Mesodermal cell (in vitro differentiated cells): ENCODE data around the gene DNAH10.

Source experiments
- H3K27ac ChIP-seq: 2 replicates; pipeline ENCODE4 v1.7.0; 2013; ENCODE audit warnings: mild to moderate bottlenecking, low read depth, low read length, moderate library complexity; ENCODE audit not compliant: severe bottlenecking
- H3K36me3 ChIP-seq: 2 replicates; pipeline ENCODE4 v1.7.1; 2013; ENCODE audit warnings: mild to moderate bottlenecking, low read length, moderate library complexity; ENCODE audit not compliant: control insufficient read depth, insufficient read depth
- H3K4me1 ChIP-seq: one replicate; pipeline ENCODE4 v1.7.1; 2013; ENCODE audit warnings: mild to moderate bottlenecking, low read length; ENCODE audit not compliant: insufficient read depth, control insufficient read depth, poor library complexity, severe bottlenecking
- H3K4me3 ChIP-seq: 2 replicates; pipeline ENCODE4 v1.7.0; 2013; ENCODE audit warnings: low read length, control low read depth, mild to moderate bottlenecking; ENCODE audit not compliant: insufficient read depth, poor library complexity, severe bottlenecking; ENCODE audit errors: extremely low read depth
- H3K9me3 ChIP-seq: 2 replicates; pipeline ENCODE4 v1.7.1; 2013; ENCODE audit warnings: mild to moderate bottlenecking, low read length, moderate library complexity; ENCODE audit not compliant: control insufficient read depth
- WGBS, 2 experiments: methylation state at CpG; one replicate each; pipeline ENCODE4 v1.1.5; 2013; ENCODE audit warnings: missing lambda C conversion rate in 2 of 2; ENCODE audit not compliant: insufficient coverage in 2 of 2; 5-methylcytosine and 5-hydroxymethylcytosine counted together

Gene DNAH10

DNA sequence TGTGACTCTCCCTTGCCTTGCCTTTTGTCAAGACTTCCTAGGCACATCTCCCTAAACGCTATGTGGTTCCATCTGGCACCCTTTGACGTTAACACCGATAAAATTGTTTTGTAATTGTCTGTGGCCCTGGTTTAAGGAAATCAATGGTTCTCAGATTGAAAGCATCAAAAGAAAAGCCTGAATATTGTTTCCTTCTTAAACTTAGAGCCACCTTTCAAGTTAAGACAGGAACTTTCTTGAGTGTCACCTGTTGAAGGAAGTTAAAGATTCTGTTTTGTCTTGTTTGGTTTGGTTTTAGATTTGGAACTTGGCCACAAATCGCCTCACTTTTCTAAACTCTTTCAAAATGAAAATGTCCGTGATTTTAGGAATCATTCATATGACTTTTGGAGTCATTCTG is 14.8 kb upstream of the DNAH10 start:
- H3K36me3 ChIP-seq: peaks cover 92% of the 10 kb centered on the region
- 87% methylated on average over 3 of the region's 5 CpGs; no CpG with 5 or more reads in 1 of the 2 experiments for WGBS, 2 experiments
- H3K4me3 ChIP-seq: no peak overlapping the region
- no peaks in the 10 kb centered on the region for H3K9me3 ChIP-seq
- H3K4me1 ChIP-seq: no peaks in the 10 kb centered on the region
- no peak overlapping the region for H3K27ac ChIP-seq

DNA sequence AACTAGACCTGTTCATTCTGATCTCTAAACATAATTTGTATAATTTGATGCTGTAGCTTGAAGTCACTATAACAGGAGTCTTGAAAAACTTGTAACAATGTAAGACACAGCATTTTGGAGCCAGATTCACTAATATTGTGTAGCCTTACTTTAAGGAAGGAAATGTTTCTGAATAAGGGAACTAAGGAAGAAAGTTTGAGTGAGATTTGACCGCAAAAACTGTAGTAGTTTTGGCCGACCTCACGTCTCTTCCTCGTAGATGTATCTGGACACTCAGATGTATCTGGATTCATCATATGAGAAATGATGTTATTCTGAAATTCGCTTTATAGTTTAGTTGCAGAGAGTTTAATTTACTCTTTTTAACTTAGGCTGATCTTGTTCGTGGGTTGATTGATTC is 13.9 kb upstream of the DNAH10 start:
- Histone ChIP-seq H3K4me3 (no peak overlapping the region), H3K36me3 (peaks cover 92% of the 10 kb centered on the region), H3K27ac (no peak overlapping the region), H3K9me3 (no peaks in the 10 kb centered on the region), H3K4me1 (no peaks in the 10 kb centered on the region)
- WGBS, 2 experiments: 98 to 100% methylated on average over 5 of the region's 6 CpGs

- no peak overlapping the region for H3K27ac ChIP-seq
- H3K9me3 ChIP-seq: no peaks in the 10 kb centered on the region
- no peaks in the 10 kb centered on the region for H3K4me1 ChIP-seq
- H3K4me3 ChIP-seq: no peak overlapping the region
- WGBS, 2 experiments: 96 to 98% methylated on average over 3 to 4 of the region's 4 CpGs
- H3K36me3 ChIP-seq: peaks cover 93% of the 10 kb centered on the region
Observed at GRCh38 chr12:123748661-123749060, 13.4 kb upstream of the DNAH10 start.

DNA sequence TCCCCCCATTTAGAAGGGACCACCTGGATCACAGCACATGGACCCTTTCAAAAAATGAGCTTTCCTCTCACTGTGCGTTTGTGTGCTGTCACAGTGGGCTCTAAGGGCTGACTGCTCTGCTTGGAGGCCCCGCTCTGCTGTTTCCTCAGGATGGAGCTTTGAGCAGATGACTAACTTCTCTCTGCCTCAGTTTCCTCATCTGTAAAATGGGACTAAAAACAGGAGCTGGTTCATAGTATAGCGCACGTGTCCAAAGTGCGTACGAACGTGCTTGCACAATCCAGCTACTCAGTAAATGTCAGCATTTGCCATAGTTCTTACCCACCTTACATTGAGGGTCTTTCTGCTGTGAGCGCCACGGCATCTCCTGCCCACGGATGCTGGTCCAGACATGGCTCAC is 12.7 kb upstream of the DNAH10 start:
- no peak overlapping the region for H3K27ac ChIP-seq
- H3K9me3 ChIP-seq: no peaks in the 10 kb centered on the region
- H3K36me3 ChIP-seq: peaks cover 93% of the 10 kb centered on the region
- H3K4me1 ChIP-seq: no peaks in the 10 kb centered on the region
- no peak overlapping the region for H3K4me3 ChIP-seq
- 94 to 97% methylated on average over 10 of the region's 10 CpGs for WGBS, 2 experiments

- Histone ChIP-seq H3K27ac (no peak overlapping the region), H3K36me3 (peaks cover 92% of the 10 kb centered on the region), H3K4me1 (no peaks in the 10 kb centered on the region), H3K9me3 (no peaks in the 10 kb centered on the region), H3K4me3 (no peak overlapping the region)
- 97 to 100% methylated on average over 4 to 5 of the region's 8 CpGs for WGBS, 2 experiments
Observed at GRCh38 chr12:123750159-123750656, 11.9 kb upstream of the DNAH10 start.

- Histone ChIP-seq H3K4me1 (no peaks in the 10 kb centered on the region), H3K36me3 (peaks cover 88% of the 10 kb centered on the region)
- WGBS, 2 experiments: 92 to 100% methylated on average over 2 of the region's 3 CpGs
Observed at GRCh38 chr12:123752046-123752445, 10.1 kb upstream of the DNAH10 start.

DNA sequence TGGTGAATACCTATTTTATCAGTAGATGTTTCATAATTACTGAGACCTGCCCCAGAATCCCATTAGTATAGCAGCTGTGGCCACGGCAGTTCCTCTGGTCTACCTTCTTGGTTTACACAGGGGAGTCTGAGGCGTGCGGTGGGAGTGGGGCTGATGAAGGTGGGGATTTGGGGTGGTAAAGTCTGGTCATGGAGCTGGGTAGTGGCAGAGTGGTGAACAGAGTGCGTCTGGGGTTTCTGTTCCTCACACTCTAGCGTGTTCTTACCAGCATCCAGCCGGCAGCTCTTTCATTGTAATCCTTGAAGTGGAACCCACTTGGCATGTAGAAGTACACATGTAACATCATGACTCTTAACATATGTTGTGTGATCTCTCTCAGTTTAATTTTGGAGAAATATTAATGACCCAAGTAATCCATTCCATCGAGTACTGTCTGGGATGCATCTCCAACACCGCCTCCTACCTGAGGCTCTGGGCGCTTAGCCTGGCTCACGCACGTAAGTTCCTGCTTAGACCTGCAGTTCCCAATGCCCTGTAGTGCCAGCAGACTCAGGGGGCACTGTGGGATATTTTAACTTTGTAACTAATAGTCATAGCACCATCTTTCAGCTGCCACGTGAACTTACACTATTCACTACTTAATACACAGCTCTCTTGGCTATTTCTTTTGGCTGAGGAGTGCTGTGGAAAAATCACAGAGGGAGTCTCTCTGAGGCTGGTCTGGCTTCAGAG is 7.9 kb upstream of the DNAH10 start:
- H3K4me1 ChIP-seq: no peaks in the 10 kb centered on the region
- peaks cover 80% of the 10 kb centered on the region for H3K36me3 ChIP-seq
- H3K27ac ChIP-seq: no peak overlapping the region
- H3K9me3 ChIP-seq: no peaks in the 10 kb centered on the region
- H3K4me3 ChIP-seq: no peak overlapping the region
- 93 to 100% methylated on average over 2 to 6 of the region's 12 CpGs for WGBS, 2 experiments

More at GRCh38 chr12:123752046-123752445, 10.1 kb upstream of the DNAH10 start:
- Histone ChIP-seq H3K4me3 (no peak overlapping the region), H3K9me3 (no peaks in the 10 kb centered on the region), H3K27ac (no peak overlapping the region)

GRCh38 chr12:123757561-123757960 is 4.5 kb upstream of the DNAH10 start:
- WGBS, 2 experiments: 100% methylated on average over 2 to 4 of the region's 6 CpGs
- H3K9me3 ChIP-seq: no peaks in the 10 kb centered on the region
- H3K27ac ChIP-seq: no peak overlapping the region
- H3K4me1 ChIP-seq: no peaks in the 10 kb centered on the region
- no peak overlapping the region for H3K4me3 ChIP-seq
- H3K36me3 ChIP-seq: peaks cover 55% of the 10 kb centered on the region

DNA sequence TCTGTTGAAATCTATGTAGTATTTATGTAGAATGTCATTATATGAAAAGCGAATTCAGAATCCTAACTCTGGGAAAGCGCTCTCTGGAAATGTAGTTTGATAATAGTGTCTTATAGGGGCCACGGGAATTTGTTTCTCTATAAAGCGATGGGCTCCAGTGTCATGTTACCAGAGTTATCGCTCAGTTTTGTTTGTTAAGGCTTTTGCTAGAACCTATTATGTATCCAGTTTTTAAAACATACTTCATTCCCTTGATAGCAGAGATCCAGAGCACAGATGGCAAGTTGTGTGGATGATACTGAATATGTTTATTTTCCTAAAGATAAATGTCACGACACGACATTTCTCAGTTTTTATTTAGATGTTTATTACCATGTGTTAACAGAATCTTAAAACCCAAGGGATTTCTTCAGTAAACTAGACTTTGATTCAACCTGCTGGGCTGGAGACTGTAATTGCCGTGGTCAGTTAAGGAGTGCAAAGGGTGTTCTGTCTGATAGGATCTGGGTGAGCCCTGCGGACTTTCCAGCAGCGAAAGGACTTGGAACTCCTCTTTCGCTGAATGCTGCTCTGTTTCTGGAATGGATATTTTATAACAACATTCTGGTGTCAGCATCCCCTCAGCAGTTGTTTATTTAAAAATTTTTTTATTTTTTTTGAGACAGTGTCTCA is 1.7 kb upstream of the DNAH10 start:
- Histone ChIP-seq H3K36me3 (peaks cover 32% of the 10 kb centered on the region), H3K9me3 (no peaks in the 10 kb centered on the region), H3K4me3 (no peak overlapping the region), H3K4me1 (no peaks in the 10 kb centered on the region), H3K27ac (no peak overlapping the region)
- WGBS, 2 experiments: 93 to 95% methylated on average over 4 to 7 of the region's 11 CpGs

- H3K27ac ChIP-seq: no peak overlapping the region
- peaks cover 17% of the 10 kb centered on the region for H3K36me3 ChIP-seq
- no peak overlapping the region for H3K4me3 ChIP-seq
- WGBS, 2 experiments: 55 to 62% methylated on average over 15 of the region's 15 CpGs
- no peaks in the 10 kb centered on the region for H3K9me3 ChIP-seq
- H3K4me1 ChIP-seq: no peaks in the 10 kb centered on the region
Observed at GRCh38 chr12:123762715-123763052, 583 bp downstream of the DNAH10 start.

- no peaks in the 10 kb centered on the region for H3K4me1 ChIP-seq
- H3K36me3 ChIP-seq: peaks cover 15% of the 10 kb centered on the region
- H3K9me3 ChIP-seq: no peaks in the 10 kb centered on the region
- H3K4me3 ChIP-seq: no peak overlapping the region
- 70 to 79% methylated on average over 5 of the region's 8 CpGs for WGBS, 2 experiments
- no peak overlapping the region for H3K27ac ChIP-seq
Observed at GRCh38 chr12:123763093-123763492, 992 bp downstream of the DNAH10 start.
